GM12878 (cell line): ENCODE measurements around the gene SPAG9. TPM values are rescaled to one million over a fixed set of nuclear protein-coding genes. Genes with fewer than 3 reads are reported as not detected.

ENCODE experiments used
- BACH1 ChIP-seq: fragments of 450-650 bp; IDR thresholded peaks from 2 replicates; pipeline ENCODE4 v1.6.1; 2017; ENCODE audit warnings: mild to moderate bottlenecking, borderline replicate concordance
- FOXK2 ChIP-seq: fragments of 450-650 bp; IDR thresholded peaks from 2 replicates; pipeline ENCODE4 v1.6.1; 2017; ENCODE audit warnings: mild to moderate bottlenecking, moderate library complexity
- IKZF1 ChIP-seq: fragments of 450-650 bp; conservative IDR thresholded peaks from 2 replicates; pipeline ENCODE4 v1.6.1; 2017; ENCODE audit warnings: antibody characterized with exemption, mild to moderate bottlenecking
- KDM1A ChIP-seq: fragments of 200-600 bp; sonication (generic); IDR thresholded peaks from 2 replicates; pipeline ENCODE4 v1.6.1; 2016; ENCODE audit warnings: borderline replicate concordance
- POLR2AphosphoS5 ChIP-seq: IDR thresholded peaks from 2 replicates; pipeline ENCODE4 v1.6.1; 2011; ENCODE audit warnings: mild to moderate bottlenecking, low read length, inconsistent platforms
- RBBP5 ChIP-seq: fragments of 200-600 bp; sonication (generic); conservative IDR thresholded peaks from 2 replicates; pipeline ENCODE4 v1.6.1; 2016
- RUNX3 ChIP-seq: IDR thresholded peaks from 2 replicates; pipeline ENCODE4 v1.6.1; 2012; ENCODE audit warnings: low read length, inconsistent platforms
- SMC3 ChIP-seq: IDR thresholded peaks from 2 replicates; pipeline ENCODE4 v1.6.1; 2011; ENCODE audit warnings: low read length, improper control_type of control experiment, borderline replicate concordance
- SPI1 ChIP-seq: IDR thresholded peaks from 2 replicates; pipeline ENCODE4 v1.6.1; 2011; ENCODE audit warnings: low read depth, mild to moderate bottlenecking, low read length, moderate library complexity, borderline replicate concordance; ENCODE audit not compliant: insufficient read depth
- SREBF2 ChIP-seq: IDR thresholded peaks from 2 replicates; pipeline ENCODE4 v1.6.1; 2012; ENCODE audit warnings: mild to moderate bottlenecking, low read length
- TBL1XR1 ChIP-seq: IDR thresholded peaks from 2 replicates; pipeline ENCODE4 v1.6.1; 2012; ENCODE audit warnings: low read depth, low read length, improper control_type of control experiment
- YY1 ChIP-seq: IDR thresholded peaks from 2 replicates; pipeline ENCODE4 v1.6.1; 2011; ENCODE audit warnings: low read depth, mild to moderate bottlenecking, low read length
- polyA plus RNA-seq, 11 experiments: library from polyadenylated mRNA; depleted of rRNA in 4 of 11; unstranded in 6 of 11; stranded (reverse) in 5 of 11; fragments of >200 nt; fragmentation: Nextera tagmentation in 4 of 11; fragmentation: Illumina TruSeq in 1 of 11; extraction: Ambion mirVana in 4 of 11; extraction: Trizol in 1 of 11; gene quantifications; 1 replicate in 1 of 11; 2 replicates in 10 of 11; pipeline versions ENCODE4 v1.2.1 to v1.2.3, GENCODE V29; 2011 to 2016; ENCODE audit warnings: inconsistent platforms in 2 of 11, missing spikeins in 2 of 11, low read depth in 1 of 11
- total RNA-seq, 4 experiments: library from RNA; depleted of rRNA in 3 of 4; stranded (reverse); fragments of >200 nt in 3 of 4; fragmentation: Illumina TruSeq in 1 of 4; extraction: Trizol in 1 of 4; gene quantifications; 2 replicates each; pipeline versions ENCODE4 v1.2.1 to v1.2.3, GENCODE V29; 2013 to 2021
- TF ChIP-seq, protein P1 (sequence below): IDR thresholded peaks from 2 replicates; pipeline ENCODE4 v1.6.1; 2011; ENCODE audit warnings: low read depth, low read length, improper control_type of control experiment, borderline replicate concordance
- TF ChIP-seq, protein P2 (sequence below): fragments of 450-650 bp; IDR thresholded peaks from 2 replicates; pipeline ENCODE4 v1.6.1; 2017; ENCODE audit warnings: mild to moderate bottlenecking, moderate library complexity
- TF ChIP-seq, protein P3 (sequence below): fragments of 450-650 bp; IDR thresholded peaks from 2 replicates; pipeline ENCODE4 v1.6.1; 2014; ENCODE audit warnings: mild to moderate bottlenecking
- TF ChIP-seq, protein P4 (sequence below): fragments of 450-650 bp; IDR thresholded peaks from 2 replicates; pipeline ENCODE4 v1.6.1; 2017; ENCODE audit warnings: mild to moderate bottlenecking, moderate library complexity
- TF ChIP-seq, protein P5 (sequence below): fragments of 450-650 bp; IDR thresholded peaks from 2 replicates; pipeline ENCODE4 v1.6.1; 2018; ENCODE audit warnings: borderline replicate concordance, mild to moderate bottlenecking; ENCODE audit not compliant: partially characterized antibody

Gene SPAG9
- total and polyA plus RNA-seq, 10 of the 15 experiments (the other 5 are each of a cell fraction or from before 2014, with no cell fraction given): 6.6 to 42.0 (median 24.9) TPM

DNA sequence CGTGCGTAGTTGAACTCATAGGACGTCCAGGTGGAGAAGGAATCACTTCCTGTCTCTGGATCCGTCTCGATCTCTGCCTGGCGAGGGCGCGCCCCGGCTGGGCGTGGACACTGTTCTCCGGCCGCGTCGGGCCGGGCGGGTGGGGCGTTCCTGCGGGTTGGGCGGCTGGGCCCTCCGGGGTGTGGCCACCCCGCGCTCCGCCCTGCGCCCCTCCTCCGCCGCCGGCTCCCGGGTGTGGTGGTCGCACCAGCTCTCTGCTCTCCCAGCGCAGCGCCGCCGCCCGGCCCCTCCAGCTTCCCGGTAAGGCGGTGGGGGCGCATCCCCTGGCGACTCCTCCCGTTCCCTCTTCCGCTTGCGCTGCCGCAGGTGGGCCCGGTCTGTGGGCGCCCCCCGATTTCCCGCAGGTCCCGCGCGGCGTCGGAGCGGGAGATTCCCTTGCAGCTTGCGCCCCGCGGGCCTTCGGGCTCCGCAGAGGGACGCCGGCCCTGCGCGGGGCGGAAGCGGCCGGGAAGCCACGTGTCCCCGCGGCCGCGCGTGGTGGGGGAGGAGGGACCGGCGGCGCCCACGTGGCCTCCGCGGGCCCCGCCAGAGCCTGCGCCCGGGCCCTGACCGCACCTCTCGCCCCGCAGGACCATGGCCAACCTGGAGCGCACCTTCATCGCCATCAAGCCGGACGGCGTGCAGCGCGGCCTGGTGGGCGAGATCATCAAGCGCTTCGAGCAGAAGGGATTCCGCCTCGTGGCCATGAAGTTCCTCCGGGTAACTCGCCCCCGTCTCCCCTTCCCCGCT lies 45.7 kb upstream of the SPAG9 start, which contains the start of gene NME2 (continued):
- no peak for TF ChIP-seq FOXK2
- TF ChIP-seq RBBP5: no peak
- TF ChIP-seq SPI1: peak; percentile 49; the same call in 1 of the 2 replicates
- TF ChIP-seq, protein P1, sequence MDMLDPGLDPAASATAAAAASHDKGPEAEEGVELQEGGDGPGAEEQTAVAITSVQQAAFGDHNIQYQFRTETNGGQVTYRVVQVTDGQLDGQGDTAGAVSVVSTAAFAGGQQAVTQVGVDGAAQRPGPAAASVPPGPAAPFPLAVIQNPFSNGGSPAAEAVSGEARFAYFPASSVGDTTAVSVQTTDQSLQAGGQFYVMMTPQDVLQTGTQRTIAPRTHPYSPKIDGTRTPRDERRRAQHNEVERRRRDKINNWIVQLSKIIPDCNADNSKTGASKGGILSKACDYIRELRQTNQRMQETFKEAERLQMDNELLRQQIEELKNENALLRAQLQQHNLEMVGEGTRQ: peak; percentile 79
- TF ChIP-seq IKZF1: peak; percentile 93
- TF ChIP-seq BACH1: peak; percentile 91
- no peak for TF ChIP-seq TBL1XR1
- TF ChIP-seq, protein P2, sequence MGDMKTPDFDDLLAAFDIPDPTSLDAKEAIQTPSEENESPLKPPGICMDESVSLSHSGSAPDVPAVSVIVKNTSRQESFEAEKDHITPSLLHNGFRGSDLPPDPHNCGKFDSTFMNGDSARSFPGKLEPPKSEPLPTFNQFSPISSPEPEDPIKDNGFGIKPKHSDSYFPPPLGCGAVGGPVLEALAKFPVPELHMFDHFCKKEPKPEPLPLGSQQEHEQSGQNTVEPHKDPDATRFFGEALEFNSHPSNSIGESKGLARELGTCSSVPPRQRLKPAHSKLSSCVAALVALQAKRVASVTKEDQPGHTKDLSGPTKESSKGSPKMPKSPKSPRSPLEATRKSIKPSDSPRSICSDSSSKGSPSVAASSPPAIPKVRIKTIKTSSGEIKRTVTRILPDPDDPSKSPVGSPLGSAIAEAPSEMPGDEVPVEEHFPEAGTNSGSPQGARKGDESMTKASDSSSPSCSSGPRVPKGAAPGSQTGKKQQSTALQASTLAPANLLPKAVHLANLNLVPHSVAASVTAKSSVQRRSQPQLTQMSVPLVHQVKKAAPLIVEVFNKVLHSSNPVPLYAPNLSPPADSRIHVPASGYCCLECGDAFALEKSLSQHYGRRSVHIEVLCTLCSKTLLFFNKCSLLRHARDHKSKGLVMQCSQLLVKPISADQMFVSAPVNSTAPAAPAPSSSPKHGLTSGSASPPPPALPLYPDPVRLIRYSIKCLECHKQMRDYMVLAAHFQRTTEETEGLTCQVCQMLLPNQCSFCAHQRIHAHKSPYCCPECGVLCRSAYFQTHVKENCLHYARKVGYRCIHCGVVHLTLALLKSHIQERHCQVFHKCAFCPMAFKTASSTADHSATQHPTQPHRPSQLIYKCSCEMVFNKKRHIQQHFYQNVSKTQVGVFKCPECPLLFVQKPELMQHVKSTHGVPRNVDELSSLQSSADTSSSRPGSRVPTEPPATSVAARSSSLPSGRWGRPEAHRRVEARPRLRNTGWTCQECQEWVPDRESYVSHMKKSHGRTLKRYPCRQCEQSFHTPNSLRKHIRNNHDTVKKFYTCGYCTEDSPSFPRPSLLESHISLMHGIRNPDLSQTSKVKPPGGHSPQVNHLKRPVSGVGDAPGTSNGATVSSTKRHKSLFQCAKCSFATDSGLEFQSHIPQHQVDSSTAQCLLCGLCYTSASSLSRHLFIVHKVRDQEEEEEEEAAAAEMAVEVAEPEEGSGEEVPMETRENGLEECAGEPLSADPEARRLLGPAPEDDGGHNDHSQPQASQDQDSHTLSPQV: peak; percentile 48; the same call in 1 of the 2 replicates
- TF ChIP-seq, protein P3, sequence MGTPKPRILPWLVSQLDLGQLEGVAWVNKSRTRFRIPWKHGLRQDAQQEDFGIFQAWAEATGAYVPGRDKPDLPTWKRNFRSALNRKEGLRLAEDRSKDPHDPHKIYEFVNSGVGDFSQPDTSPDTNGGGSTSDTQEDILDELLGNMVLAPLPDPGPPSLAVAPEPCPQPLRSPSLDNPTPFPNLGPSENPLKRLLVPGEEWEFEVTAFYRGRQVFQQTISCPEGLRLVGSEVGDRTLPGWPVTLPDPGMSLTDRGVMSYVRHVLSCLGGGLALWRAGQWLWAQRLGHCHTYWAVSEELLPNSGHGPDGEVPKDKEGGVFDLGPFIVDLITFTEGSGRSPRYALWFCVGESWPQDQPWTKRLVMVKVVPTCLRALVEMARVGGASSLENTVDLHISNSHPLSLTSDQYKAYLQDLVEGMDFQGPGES: no peak
- TF ChIP-seq KDM1A: no peak
- no peak for TF ChIP-seq SREBF2
- TF ChIP-seq POLR2AphosphoS5: peak; percentile 46
- TF ChIP-seq YY1: 0 out of 2 replicates have a peak, but pooled peaks have one; percentile 15
- peak; percentile 48 for TF ChIP-seq RUNX3
- TF ChIP-seq SMC3: no peak
- TF ChIP-seq, protein P4, sequence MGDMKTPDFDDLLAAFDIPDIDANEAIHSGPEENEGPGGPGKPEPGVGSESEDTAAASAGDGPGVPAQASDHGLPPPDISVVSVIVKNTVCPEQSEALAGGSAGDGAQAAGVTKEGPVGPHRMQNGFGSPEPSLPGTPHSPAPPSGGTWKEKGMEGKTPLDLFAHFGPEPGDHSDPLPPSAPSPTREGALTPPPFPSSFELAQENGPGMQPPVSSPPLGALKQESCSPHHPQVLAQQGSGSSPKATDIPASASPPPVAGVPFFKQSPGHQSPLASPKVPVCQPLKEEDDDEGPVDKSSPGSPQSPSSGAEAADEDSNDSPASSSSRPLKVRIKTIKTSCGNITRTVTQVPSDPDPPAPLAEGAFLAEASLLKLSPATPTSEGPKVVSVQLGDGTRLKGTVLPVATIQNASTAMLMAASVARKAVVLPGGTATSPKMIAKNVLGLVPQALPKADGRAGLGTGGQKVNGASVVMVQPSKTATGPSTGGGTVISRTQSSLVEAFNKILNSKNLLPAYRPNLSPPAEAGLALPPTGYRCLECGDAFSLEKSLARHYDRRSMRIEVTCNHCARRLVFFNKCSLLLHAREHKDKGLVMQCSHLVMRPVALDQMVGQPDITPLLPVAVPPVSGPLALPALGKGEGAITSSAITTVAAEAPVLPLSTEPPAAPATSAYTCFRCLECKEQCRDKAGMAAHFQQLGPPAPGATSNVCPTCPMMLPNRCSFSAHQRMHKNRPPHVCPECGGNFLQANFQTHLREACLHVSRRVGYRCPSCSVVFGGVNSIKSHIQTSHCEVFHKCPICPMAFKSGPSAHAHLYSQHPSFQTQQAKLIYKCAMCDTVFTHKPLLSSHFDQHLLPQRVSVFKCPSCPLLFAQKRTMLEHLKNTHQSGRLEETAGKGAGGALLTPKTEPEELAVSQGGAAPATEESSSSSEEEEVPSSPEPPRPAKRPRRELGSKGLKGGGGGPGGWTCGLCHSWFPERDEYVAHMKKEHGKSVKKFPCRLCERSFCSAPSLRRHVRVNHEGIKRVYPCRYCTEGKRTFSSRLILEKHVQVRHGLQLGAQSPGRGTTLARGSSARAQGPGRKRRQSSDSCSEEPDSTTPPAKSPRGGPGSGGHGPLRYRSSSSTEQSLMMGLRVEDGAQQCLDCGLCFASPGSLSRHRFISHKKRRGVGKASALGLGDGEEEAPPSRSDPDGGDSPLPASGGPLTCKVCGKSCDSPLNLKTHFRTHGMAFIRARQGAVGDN: peak; percentile 75; the same call in 1 of the 2 replicates
- TF ChIP-seq, protein P5, sequence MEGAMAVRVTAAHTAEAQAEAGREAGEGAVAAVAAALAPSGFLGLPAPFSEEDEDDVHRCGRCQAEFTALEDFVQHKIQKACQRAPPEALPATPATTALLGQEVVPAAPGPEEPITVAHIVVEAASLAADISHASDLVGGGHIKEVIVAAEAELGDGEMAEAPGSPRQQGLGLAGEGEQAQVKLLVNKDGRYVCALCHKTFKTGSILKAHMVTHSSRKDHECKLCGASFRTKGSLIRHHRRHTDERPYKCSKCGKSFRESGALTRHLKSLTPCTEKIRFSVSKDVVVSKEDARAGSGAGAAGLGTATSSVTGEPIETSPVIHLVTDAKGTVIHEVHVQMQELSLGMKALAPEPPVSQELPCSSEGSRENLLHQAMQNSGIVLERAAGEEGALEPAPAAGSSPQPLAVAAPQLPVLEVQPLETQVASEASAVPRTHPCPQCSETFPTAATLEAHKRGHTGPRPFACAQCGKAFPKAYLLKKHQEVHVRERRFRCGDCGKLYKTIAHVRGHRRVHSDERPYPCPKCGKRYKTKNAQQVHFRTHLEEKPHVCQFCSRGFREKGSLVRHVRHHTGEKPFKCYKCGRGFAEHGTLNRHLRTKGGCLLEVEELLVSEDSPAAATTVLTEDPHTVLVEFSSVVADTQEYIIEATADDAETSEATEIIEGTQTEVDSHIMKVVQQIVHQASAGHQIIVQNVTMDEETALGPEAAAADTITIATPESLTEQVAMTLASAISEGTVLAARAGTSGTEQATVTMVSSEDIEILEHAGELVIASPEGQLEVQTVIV: no peak
